Mesenteric fat pad (tissue), 1 donor: ENCODE data around the gene CALML4. TPM values are rescaled to one million over a fixed set of nuclear protein-coding genes. Genes with fewer than 3 reads are reported as not detected.
"Not testable (repeated sequence)": the region's sequence is repeated elsewhere in the genome, so short reads cannot be mapped to it uniquely, and the experiment has no call there.

Experiments
- DNase-seq: peaks from one replicate; pipeline ENCODE4 v3.0.0-alpha.2; 2020; ENCODE audit warnings: low spot score
- total RNA-seq: library from RNA; stranded (reverse); fragmentation: NEBNext Ultra II Directional; extraction: Animal tissue kit (Norgen Biotek cat#: 25700); gene quantifications from one replicate; pipeline ENCODE4 v1.2.1, GENCODE V29; 2021
- donor health status: DM: yes; HTN: yes; CAD: no.

CALML4 gene
- total RNA-seq, 1 donor from 2014 or later: 7.2 TPM

DNA sequence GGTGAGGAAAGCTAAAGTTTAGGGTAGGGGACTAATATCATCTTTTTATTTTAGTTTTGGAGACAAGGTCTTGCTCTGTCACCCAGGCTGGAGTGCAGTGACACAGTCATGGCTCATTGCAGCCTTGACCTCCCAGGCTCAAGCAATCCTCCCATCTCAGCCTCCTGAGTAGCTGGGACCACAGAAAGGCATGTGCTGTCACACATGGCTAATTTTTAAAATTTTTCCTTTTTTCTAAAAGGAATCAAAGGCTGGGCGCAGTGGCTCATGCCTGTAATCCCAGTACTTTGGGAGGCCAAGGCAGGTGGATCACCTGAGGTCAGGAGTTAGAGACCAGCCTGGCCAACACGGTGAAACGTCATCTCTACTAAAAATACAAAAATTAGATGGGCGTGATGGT lies 20.3 kb upstream of the CALML4 start:
- DNase-seq: peak; percentile 12

DNA sequence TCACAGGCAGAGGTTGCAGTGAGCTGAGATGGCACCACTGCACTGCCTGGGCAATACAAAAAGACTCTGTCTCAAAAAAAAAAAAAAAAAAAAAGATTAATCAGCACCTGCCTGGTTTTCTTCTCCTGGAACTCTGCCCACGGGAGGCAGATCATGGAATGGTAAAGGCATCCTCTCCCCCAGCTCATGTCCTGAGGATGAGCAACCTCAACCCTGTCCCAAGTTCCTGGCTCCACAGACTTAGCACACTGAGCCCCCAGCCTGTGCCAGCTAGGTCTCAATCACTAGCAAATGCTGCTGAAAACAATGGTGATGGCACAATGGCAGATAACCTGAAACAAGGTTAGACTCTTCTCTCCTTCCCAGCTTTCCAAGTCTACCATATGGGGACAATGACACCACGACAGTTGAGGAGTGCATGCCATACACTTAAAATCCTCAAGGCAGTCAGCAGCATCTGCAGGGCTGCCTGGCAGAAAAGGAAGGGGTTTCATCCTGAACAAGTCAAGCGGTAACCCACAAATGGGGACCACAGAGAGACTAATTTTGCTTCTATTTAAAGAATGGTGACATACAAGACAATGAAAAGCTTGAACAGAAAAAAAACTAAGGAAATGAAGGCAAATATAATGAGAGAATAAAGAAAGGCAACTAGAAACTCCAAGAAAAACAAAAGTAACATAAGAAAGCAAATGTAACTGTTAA lies 19.6 kb upstream of the CALML4 start:
- DNase-seq: peak; percentile 16

DNA sequence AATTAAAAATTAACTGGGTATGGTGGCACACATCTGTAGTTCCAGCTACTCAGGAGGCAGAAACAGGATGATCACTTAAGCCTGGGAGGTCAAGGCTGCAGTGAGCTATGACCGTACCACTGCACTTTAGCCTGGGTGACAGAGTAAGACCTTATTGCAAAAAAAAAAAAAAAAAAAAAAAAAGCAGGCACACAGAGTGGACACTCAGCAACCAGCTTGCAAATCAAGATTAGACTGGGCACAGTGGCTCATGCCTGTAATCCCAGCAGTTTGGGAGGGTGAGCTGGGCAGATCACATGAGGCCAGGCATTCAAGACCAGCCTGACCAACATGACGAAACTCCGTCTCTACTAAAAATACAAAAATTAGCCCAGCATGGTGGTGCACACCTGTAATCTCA lies 19.0 kb upstream of the CALML4 start:
- DNase-seq: peak; percentile 18

DNA sequence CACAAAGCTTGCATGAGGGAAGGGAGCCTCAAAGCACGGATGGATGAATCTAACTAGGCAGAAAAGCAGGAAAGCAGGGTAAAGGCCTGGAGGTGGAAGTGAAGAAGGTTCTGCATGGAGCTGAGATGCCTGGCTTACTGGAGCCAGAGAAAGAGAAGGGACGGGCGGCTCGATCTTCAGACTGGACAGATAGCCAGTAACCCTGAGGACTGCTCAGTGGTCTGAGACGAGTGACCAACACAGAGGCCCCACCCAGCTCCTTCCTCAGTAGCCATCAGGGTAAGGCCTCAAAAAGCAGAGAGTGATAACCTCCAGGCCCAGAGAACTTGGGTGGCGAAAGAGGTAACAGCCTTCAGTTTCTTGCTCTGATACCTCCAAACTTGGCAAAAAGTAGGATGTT lies 18.0 kb upstream of the CALML4 start:
- peak; percentile 68 for DNase-seq

DNA sequence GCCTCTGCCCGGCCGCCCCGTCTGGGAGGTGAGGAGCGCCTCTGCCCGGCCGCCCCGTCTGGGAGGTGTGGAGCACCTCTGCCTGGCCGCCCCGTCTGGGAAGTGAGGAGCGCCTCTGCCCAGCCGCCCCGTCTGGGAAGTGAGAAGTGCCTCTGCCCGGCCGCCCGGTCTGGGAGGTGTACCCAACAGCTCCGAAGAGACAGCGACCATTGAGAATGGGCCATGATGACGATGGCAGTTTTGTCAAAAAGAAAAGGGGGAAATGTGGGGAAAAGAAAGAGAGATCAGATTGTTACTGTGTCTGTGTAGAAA lies 17.3 kb upstream of the CALML4 start:
- DNase-seq: peak; percentile 59

DNA sequence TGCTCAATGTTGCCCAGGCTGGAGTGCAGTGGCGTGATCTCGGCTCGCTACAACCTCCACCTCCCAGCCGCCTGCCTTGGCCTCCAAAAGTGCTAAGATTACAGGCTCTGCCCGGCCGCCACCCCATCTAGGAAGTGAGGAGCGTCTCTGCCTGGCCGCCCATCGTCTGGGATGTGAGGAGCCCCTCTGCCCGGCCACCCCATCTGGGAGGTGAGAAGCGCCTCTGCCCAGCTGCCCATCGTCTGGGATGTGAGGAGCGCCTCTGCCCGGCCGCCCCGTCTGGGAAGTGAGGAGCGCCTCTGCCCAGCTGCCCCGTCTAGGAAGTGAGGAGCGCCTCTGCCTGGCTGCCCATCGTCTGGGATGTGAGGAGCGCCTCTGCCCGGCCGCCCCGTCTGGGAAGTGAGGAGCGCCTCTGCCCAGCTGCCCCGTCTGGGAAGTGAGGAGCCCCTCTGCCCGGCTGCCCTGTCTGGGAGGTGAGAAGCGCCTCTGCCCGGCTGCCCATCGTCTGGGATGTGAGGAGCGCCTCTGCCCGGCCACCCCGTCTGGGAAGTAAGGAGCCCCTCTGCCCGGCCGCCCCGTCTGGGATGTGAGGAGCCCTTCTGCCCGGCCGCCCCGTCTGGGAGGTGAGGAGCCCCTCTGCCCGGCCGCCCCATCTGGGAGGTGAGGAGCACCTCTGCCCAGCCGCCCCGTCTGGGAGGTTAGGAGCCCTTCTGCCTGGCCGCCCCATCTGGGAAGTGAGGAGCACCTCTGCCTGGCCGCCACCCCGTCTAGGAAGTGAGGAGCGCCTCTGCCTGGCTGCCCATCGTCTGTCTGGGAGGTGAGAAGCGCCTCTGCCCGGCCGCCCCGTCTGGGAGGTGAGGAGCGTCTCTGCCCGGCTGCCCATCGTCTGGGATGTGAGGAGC lies 16.6 kb upstream of the CALML4 start:
- peak; percentile 62 for DNase-seq

DNA sequence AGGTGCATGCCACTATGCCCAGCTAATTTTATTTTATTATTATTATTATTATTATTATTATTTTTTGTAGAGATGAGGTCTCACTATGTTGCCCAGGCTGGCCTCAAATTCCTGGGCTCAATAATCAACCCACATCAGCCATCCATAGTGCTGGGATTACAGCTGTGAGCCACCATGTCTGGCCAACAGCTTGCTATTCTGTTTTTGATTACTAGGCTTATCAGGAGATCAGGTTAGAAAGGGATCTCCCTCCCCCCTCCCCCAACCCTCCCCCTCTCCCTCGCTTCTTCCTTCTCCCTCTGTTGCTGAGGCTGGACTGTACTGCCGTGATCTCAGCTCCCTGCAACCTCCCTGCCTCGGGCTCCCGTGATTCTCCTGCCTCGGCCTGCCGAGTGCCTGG lies 15.8 kb upstream of the CALML4 start:
- DNase-seq: peak; percentile 24

DNA sequence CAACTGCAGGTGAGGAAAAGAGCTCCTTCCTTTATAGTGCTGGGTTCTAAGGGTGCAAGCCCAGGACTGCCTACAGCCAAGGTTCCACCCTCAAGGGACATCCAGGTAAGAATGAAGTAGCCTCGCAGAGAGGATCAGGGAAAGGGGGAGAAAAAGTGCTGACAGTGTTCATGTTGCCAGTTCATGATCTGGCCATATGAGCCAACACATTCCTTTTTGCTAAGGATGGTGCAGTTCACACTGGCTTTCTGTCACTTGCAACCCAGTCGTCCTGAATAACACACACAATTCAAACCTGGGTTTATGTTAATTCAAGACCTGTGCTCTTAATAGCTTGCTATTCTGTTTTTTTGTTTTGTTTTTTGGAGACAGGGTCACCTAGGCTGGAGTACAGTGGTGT lies 15.4 kb upstream of the CALML4 start:
- DNase-seq: peak; percentile 18

DNA sequence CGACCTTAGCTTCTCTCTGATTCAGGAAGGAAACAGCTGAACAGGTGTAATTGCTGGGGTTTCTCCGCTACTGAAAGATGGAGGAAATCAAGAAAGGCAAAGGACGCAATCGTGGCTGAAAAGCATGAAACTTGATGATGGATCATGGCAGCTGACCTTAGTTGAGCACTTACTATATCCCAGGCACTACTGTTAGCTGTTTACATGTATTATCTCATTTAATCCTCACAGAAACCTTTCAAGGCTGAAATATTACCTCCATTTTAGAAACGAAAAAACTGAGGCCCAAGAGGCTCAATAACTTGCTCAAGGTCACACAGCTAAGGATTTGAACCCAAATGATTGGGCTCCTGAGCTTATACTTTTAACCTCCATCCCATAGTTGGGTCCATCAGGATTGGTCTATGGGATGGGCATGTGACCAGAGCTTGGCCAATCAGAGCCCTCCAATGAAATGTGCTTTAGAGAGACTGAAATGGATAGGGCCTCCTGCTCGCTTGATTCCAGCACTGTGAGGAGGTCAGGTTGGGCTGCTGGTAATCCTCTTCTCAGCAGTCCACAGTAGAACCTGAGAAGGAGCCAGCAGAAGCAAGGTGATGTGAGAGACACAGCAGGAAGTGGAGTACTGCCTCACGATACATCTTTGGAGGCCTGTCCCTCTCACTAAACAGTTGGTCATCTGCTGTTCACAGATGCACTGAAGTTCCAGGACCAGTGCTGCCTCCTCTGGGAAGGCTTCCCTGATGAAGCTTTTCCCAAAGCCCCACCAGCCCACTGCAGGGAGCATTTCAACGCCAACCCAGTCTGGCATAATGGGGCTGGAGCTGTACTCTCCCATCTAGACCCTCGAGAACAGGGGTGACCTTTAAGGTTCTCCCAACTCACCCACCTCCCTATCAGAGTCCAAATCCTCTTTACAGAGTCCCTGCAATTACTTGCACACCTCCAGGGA lies 14.0 kb upstream of the CALML4 start:
- DNase-seq: peak; percentile 67

DNA sequence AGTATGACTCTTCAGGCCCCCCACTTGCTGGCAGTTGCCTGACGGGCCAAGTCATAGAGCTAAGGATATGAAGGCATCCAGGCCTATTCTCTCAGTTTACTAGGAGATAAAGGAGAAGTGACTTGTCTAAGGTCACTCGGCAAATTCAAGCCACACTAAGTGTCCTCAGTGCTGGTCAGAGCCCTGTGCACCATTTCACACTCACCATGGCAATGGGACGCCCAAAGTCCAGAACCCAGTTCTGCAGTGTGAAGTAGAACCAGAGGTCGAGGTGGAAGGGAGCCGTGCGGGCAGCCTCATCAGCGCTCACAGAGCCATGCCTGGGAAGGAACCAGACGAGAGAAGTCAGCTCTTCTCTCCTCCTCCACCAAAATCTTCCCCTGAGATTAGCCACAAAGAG lies 13.2 kb upstream of the CALML4 start:
- DNase-seq: peak; percentile 68

DNA sequence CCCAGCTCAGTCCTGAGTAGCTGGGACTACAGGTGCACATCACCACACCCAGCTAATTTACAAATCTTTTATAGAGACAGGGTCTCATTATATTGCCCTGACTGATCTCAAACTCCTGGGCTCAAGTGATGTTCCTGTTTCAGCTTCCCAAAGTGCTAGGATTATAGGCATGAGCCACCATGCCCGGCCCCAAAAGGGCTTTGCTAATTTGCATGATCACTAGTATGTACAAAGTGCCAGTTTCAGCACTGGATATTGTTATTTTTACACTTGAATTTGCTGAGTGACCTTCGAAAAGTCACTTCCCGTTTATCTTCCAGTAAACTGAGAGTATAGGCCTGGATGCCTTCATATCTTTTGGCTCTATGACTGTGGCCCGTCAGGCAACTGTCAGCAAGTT lies 12.2 kb upstream of the CALML4 start:
- peak; percentile 18 for DNase-seq

DNA sequence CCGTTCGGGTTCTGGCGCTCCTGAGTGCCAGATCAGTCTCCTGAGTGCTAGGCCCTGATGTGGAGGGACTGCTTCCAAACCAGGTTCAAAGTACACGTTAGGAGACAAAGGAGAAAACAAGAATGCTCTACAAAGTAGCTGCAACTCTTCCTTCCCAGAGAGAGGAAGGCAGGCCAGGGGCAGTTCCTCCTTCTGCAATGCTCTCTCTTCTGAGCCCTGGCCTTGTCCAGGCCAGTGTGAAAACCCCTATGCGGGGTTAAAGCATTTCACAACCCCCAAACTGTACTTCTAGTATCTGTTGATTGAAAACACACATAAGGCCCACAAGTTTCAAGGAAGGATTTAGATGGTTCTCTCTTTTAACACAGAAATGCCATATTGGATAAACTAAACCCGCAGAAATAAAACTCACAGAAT lies 9.7 kb upstream of the CALML4 start:
- no peak for DNase-seq

DNA sequence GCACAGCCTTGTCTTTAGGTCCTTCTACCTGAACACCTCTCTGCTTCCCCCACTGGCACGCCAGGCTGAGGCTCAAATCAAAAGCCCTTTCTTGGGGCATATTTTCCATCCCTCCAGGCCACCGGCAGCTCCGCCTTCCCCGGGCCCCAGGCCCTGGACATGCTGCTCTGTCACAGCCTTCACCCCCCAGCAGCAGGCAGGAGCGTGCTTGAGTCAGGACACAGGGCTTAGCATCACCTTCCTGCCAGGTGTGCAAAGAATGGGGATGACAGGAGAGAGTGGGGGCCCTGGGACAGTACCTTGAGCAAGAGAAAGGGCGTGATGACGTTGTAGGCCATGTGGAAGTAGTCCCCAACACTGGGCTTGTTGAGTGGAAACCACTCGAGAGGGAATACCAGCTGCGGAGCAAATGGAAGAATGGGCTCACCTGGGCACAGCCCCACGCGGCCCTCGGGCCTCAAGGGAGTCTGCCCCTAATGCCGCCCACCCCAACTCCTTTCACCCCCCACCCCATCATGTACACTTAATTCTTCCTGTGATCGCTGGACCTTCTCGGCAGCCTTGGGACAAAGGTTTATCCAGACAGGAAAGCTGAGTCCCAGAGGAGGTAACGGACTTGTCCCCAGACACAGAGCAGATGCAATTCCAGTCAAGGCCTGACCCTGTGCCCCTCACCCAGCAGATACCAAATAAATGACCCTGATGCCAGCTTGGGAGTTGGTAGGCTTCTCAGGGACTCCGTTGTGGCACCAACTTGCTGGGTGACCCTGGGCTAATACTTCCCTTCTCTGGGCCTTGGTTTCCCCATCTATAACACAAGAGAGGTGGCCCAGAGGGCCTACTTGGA lies 9.1 kb upstream of the CALML4 start:
- peak; percentile 86 for DNase-seq

DNA sequence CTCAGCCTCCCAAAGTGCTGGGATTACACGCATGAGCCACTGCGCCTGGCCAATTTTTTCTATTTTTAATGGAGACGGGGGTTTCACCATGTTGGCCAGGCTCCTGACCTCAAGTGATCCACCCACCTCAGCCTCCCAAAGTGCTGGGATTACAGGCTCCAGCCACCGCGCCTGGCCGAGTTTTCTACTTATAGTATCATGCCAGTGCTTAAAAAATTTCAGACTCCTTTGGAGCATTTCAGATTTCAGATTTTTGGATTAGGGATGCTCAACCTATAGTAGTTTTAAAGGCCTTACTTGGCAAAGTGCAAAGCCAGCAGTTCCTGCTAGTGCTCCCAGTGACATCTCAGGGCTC lies 8.3 kb upstream of the CALML4 start:
- not testable (repeated sequence) for DNase-seq

DNA sequence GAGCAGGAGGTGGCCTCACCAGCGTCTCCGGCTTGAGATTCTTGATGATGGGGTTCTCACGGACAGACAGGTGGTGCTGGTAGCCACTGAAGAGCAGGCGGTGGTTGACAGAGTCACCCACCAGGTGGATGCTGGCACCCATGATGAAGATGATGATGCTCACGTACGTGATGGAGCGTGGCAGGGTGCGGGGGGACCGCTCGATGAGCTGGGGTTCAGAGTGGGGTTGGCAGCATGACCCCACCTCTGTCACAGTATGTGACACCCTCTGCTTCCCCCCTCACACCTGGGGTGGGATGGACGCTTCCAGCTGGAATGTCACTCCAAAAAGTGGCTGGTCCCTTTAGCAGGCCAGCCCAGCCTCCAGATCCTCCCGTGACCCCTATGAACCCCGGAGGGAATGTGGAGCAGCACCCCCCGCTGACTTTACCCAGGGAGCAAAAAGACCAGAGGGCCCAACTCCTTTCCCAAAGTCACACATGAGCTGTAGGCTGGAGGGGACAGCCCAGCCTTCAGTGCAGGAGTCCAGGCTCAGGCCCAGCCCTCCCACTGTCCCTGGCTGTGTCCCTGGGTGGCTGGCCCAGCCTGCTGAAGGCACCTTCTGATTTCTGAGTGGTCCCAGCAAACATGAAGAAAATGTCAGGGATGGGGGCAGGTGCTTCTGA lies 6.7 kb upstream of the CALML4 start:
- DNase-seq: peak; percentile 81

DNA sequence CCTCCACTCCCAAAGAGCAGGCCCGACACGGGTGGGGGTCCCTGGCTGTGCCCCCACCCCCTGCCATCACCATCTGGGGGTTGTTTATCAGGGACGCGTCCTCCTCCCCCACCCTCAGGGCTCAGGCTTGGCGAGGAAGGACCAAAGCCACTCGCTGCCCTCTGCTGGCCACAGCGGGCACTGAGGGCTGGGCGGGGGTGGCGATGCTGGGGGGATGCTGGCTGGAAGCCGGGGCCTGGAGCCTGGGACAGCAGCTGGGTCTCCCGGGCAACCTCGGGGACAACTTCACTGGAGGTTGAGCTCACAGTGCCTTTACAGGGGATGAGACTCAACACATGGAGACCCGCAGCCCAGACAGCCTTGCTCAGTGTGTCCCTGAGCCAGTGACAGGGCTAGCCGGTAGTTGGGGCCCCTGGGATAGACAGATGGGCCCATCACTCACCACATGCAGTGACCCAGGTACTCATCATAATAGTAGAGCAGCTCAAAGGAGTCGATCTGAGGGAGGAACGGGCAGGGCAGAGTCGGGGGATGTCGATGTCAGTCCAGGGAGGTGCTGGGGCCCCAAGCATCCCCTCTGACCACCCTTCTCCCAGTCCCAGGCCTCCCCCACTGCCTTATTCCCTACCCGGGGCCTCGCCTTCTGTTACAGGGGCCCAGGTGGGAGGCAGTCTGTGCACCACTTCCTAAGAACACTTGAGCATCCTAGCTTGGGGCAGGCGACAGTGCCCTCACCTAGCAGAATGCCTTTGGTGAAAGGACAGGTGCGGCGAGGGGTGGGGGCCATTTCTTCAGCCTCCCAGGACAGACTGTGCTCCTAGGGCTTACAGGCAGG lies 5.9 kb upstream of the CALML4 start:
- DNase-seq: peak; percentile 91

DNA sequence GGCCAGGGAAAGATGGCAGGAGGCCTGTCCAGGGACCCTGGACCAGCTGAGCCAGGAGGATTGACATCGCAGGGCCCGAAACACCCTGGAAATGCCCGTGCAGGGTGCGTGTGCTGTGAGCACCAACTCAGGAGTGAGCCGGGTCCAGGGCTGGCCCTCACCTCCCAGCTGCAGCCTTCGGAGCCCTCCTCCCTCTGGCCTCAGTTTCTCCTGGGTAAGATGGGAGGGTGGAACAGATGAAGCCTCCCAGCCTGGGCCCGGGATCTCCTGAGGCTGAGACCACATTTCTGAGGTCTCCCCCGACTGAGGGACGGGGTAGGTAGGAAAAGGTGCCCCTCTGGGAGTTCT lies 5.3 kb upstream of the CALML4 start:
- no peak for DNase-seq

DNA sequence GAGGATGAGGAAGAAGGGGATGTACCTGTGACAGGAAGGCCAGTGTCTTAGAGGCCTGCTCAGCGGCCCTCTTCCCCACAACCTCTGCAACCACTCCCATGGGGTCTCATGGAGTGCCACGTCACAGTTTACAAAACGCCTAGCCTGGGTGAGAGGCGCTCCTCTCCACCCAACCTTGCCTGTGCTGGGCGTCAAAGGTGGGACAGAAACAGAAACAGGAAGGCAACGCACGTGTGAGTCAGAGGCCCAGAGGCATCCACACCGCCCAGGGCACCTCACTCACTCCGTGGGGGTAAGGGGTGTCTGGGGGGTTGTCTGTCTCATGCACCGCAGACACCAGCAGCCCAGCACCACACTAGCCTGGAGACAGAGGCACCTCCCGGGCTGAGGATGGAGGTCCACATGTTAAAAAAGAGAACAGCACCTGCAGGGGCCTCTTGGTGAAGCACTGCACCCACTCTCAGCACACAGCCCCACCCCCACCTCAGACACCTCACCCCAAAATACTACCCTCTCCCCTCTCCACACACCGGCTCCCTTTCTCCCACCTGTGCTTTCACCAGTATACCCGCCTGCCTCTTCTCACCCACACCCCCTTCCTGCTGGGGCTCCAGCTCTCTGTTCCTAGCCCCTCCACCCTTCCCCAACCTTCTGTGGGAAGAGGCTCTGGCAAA lies 4.7 kb upstream of the CALML4 start:
- no peak for DNase-seq

DNA sequence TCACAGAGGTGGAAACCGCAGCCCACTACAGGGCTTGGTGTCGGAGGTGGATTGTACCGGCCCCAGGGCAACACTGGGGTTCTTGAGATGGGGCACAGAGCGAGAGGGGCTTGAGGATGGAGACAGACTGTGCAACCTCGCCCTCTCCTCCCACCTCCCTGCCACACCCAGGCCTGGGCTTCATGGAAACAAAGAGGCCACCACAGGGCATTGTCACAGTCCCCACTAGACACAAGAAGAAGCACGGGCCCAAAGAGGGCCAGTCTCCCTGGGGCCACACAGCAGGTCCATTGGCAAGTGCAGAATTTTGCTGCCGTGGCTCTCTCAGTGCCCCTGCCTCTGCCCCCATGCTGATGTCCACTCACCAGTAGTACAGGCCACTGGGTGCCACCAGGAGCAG lies 4.1 kb upstream of the CALML4 start:
- peak; percentile 72 for DNase-seq
